HG03108 (cell line): ENCODE data around the gene CDHR5.
"Not testable (repeated sequence)": the region's sequence is repeated elsewhere in the genome, so short reads cannot be mapped to it uniquely, and the experiment has no call there.

ENCODE experiments used
- ATAC-seq: cut with Tn5 transposase; IDR thresholded peaks from one replicate; pipeline ENCODE4 v1.9.1; 2021; ENCODE audit warnings: moderate library complexity; ENCODE audit not compliant: unreplicated experiment

CDHR5 gene

GRCh38 chr11:589798-590197, 35.0 kb downstream of the CDHR5 start:
- no peak for ATAC-seq

- no peak for ATAC-seq
Observed at GRCh38 chr11:587978-588380, 36.8 kb downstream of the CDHR5 start.

GRCh38 chr11:587546-587945, 37.2 kb downstream of the CDHR5 start:
- no peak for ATAC-seq

- ATAC-seq, result no peak
Observed at GRCh38 chr11:586376-587316, 38.1 kb downstream of the CDHR5 start.

GRCh38 chr11:584287-584686, 40.5 kb downstream of the CDHR5 start:
- ATAC-seq, result no peak

GRCh38 chr11:581752-582151, 43.0 kb downstream of the CDHR5 start:
- ATAC-seq, result no peak

- no peak for ATAC-seq
Observed at GRCh38 chr11:581342-581741, 43.4 kb downstream of the CDHR5 start.

- ATAC-seq, result no peak
Observed at GRCh38 chr11:579830-580601, 44.7 kb downstream of the CDHR5 start.

GRCh38 chr11:578276-579035, 46.3 kb downstream of the CDHR5 start:
- no peak for ATAC-seq

- ATAC-seq, result no peak
Observed at GRCh38 chr11:577611-577894, 47.2 kb downstream of the CDHR5 start.

- no peak for ATAC-seq
Observed at GRCh38 chr11:576811-577610, 47.7 kb downstream of the CDHR5 start.

- peak; percentile 72 for ATAC-seq
Observed at GRCh38 chr11:575996-576768, 48.6 kb downstream of the CDHR5 start, which contains the start of gene PHRF1. Gene PHRF1, plus strand, starts transcription at chr11:576470. Its CDS starts 5,043 bp downstream, at chr11:581513.

- peak; percentile 40 for ATAC-seq
Observed at GRCh38 chr11:575313-575995, 49.3 kb downstream of the CDHR5 start.

GRCh38 chr11:574632-575312, 50.0 kb downstream of the CDHR5 start:
- no peak for ATAC-seq

GRCh38 chr11:574031-574570, 50.7 kb downstream of the CDHR5 start:
- ATAC-seq, result not testable (repeated sequence)

- no peak for ATAC-seq
Observed at GRCh38 chr11:573146-573759, 51.5 kb downstream of the CDHR5 start.

GRCh38 chr11:571802-572185, 53.0 kb downstream of the CDHR5 start:
- no peak for ATAC-seq
